ENCODE data around the gene ZNF888. TPM values are rescaled to one million over a fixed set of nuclear protein-coding genes. Genes with fewer than 3 reads are reported as not detected.
A peak's percentile ranks its signal among the peaks of the same experiment; 100 is the strongest.
"Not testable (repeated sequence)": the region's sequence is repeated elsewhere in the genome, so short reads cannot be mapped to it uniquely, and the experiment has no call there.

The ZNF888 gene
- total RNA-seq, 1 experiment from 2014 or later = 4.6 TPM

DNA sequence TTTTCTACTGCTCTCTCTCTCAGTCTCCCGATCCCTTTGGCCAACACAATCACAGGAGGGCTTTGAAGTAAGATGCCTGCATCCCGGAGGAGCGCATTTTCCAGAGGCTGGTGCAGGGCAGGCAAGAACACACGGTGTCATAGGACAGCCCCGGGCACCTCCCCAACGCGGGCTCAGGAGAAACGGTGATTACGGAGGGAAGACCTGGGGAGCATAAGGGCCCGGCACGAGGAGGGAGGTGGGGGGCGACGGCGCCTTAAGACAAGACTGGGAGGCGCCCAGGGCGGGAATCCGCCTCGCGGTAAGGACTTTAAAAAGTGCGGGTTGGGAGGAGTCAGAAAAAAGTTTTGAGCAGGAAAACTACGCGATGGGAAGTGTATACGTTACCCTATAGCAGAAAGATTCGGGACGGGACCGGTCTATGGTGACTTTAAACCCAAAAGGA lies 18.7 kb upstream of the ZNF888 start:
- intact Hi-C loops (cut with micrococcal nuclease; ENCODE audit: unreplicated experiment) = no loop called here
- Histone ChIP-seq H3K4me3 (ENCODE audit: low read depth, low read length, poor library complexity, severe bottlenecking) (peak overlapping the region; percentile 63), H3K9me3 (ENCODE audit: low read depth, low read length, poor library complexity, severe bottlenecking) (no peaks in the 10 kb centered on the region), H3K27me3 (replicated peaks; ENCODE audit: insufficient read depth, low read depth, low read length, poor library complexity) (no peaks in the 10 kb centered on the region), H3K4me1 (ENCODE audit: insufficient read depth, low read length, poor library complexity, severe bottlenecking) (no peaks in the 10 kb centered on the region), H3K27ac (ENCODE audit: low read depth, low read length, poor library complexity, severe bottlenecking) (peak overlapping the region; percentile 67), H3K36me3 (ENCODE audit: insufficient read depth, low read length, poor library complexity, severe bottlenecking) (no peaks in the 10 kb centered on the region)
- CTCF ChIA-PET = no interaction called here
- peak; percentile 48 for DNase-seq (ENCODE audit: low spot score)
- TF ChIP-seq EZH2 (IDR thresholded peaks at IDR 0.05; ENCODE audit: borderline replicate concordance, low read depth, low read length, poor library complexity, severe bottlenecking) = no peak
- TF ChIP-seq, protein P1, sequence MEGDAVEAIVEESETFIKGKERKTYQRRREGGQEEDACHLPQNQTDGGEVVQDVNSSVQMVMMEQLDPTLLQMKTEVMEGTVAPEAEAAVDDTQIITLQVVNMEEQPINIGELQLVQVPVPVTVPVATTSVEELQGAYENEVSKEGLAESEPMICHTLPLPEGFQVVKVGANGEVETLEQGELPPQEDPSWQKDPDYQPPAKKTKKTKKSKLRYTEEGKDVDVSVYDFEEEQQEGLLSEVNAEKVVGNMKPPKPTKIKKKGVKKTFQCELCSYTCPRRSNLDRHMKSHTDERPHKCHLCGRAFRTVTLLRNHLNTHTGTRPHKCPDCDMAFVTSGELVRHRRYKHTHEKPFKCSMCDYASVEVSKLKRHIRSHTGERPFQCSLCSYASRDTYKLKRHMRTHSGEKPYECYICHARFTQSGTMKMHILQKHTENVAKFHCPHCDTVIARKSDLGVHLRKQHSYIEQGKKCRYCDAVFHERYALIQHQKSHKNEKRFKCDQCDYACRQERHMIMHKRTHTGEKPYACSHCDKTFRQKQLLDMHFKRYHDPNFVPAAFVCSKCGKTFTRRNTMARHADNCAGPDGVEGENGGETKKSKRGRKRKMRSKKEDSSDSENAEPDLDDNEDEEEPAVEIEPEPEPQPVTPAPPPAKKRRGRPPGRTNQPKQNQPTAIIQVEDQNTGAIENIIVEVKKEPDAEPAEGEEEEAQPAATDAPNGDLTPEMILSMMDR (conservative IDR thresholded peaks at IDR 0.05; ENCODE audit: low read depth, low read length) = no peak
- TSS peak; percentile 81 for BruUV-seq (replicated peaks)
- POLR2A ChIA-PET (ENCODE audit: low non-redundant PET) = no interaction called here

DNA sequence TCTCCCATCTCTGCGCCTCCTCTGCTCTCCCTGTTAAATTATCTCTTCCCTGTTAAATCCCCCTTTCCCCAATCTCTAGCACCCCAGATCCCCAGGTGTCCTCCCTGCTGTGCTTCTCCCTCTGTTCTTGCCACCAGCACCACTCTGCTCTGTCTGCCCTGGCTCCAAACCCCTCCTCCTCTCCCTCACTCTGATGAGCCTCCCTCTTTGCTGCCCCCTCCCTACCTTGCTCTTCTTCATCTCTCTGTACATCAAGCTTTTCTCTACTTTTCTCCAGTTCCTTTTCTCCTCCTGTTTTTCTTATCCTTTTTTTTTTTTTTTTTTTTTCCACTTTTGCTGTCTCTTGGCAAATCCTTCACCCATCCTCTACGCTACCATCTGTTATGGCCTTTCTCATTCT lies 18.3 kb upstream of the ZNF888 start:
- BruUV-seq (replicated peaks); H3K9me3 ChIP-seq (ENCODE audit: low read depth, low read length, poor library complexity, severe bottlenecking); H3K4me1 ChIP-seq (ENCODE audit: insufficient read depth, low read length, poor library complexity, severe bottlenecking); DNase-seq (ENCODE audit: low spot score); H3K36me3 ChIP-seq (ENCODE audit: insufficient read depth, low read length, poor library complexity, severe bottlenecking); POLR2A ChIA-PET (ENCODE audit: low non-redundant PET); intact Hi-C loops (cut with micrococcal nuclease; ENCODE audit: unreplicated experiment); H3K27me3 ChIP-seq (replicated peaks; ENCODE audit: insufficient read depth, low read depth, low read length, poor library complexity); CTCF ChIA-PET: not testable (repeated sequence)
- peak overlapping the region; percentile 63 for H3K4me3 ChIP-seq (ENCODE audit: low read depth, low read length, poor library complexity, severe bottlenecking)
- peak overlapping the region; percentile 67 for H3K27ac ChIP-seq (ENCODE audit: low read depth, low read length, poor library complexity, severe bottlenecking)

DNA sequence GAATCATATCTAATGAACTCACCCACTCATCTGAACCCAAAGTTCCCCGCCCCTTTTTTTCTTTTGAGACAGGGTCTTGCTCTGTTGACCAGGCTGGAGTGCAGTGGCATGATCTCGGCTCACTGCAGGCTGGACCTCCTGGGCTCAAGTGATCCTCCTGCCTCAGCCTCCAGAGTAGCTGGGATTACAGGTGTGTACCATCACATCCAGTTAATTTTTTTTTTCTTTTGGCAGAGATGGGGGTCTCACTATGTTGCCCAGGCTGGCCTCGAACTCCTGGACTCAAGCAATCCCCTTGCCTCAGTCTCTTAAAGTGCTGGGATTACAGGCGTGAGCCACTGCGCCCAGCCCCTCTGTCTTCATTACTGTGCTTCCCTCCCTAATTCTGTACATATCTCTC lies 17.7 kb upstream of the ZNF888 start:
- H3K27me3 ChIP-seq (replicated peaks; ENCODE audit: insufficient read depth, low read depth, low read length, poor library complexity); H3K27ac ChIP-seq (ENCODE audit: low read depth, low read length, poor library complexity, severe bottlenecking); DNase-seq (ENCODE audit: low spot score); H3K9me3 ChIP-seq (ENCODE audit: low read depth, low read length, poor library complexity, severe bottlenecking); H3K4me1 ChIP-seq (ENCODE audit: insufficient read depth, low read length, poor library complexity, severe bottlenecking); H3K4me3 ChIP-seq (ENCODE audit: low read depth, low read length, poor library complexity, severe bottlenecking); BruUV-seq (replicated peaks); H3K36me3 ChIP-seq (ENCODE audit: insufficient read depth, low read length, poor library complexity, severe bottlenecking); intact Hi-C loops (cut with micrococcal nuclease; ENCODE audit: unreplicated experiment); CTCF ChIA-PET; POLR2A ChIA-PET (ENCODE audit: low non-redundant PET): not testable (repeated sequence)

DNA sequence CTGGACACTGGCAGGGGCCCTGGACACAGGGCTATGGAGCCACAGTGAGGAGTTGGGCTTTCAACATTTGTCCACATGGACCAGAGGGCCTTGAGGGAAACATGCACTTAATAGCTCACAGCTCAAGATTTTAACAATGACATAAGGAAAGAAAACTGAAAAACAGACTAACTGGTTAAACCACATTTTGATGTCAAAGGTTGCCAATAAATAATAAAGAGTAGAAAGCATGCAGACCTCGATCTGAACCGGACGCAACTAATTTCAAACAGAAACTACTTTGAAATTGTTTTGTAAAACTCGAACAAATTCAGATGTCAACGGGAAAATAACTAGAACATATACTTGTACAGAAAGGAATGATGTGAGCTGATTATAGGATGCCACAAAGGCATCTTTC lies 15.5 kb upstream of the ZNF888 start:
- CTCF ChIA-PET = no interaction called here
- intact Hi-C loops (cut with micrococcal nuclease; ENCODE audit: unreplicated experiment) = no loop called here
- H3K27ac ChIP-seq (ENCODE audit: low read depth, low read length, poor library complexity, severe bottlenecking) = no peak overlapping the region

More for the DNA sequence above, 15.5 kb upstream of the ZNF888 start:
- DNase-seq (ENCODE audit: low spot score) = no peak
- TF ChIP-seq, protein P1 (conservative IDR thresholded peaks at IDR 0.05; ENCODE audit: low read depth, low read length) = no peak
- no peak for TF ChIP-seq EZH2 (IDR thresholded peaks at IDR 0.05; ENCODE audit: borderline replicate concordance, low read depth, low read length, poor library complexity, severe bottlenecking)
- H3K9me3 ChIP-seq (ENCODE audit: low read depth, low read length, poor library complexity, severe bottlenecking) = no peaks in the 10 kb centered on the region
- no peaks in the 10 kb centered on the region for H3K27me3 ChIP-seq (replicated peaks; ENCODE audit: insufficient read depth, low read depth, low read length, poor library complexity)
- no peak overlapping the region for H3K4me3 ChIP-seq (ENCODE audit: low read depth, low read length, poor library complexity, severe bottlenecking)
- BruUV-seq (replicated peaks) = no TSS peak
- POLR2A ChIA-PET (ENCODE audit: low non-redundant PET) = no interaction called here
- no peaks in the 10 kb centered on the region for H3K36me3 ChIP-seq (ENCODE audit: insufficient read depth, low read length, poor library complexity, severe bottlenecking)
- no peaks in the 10 kb centered on the region for H3K4me1 ChIP-seq (ENCODE audit: insufficient read depth, low read length, poor library complexity, severe bottlenecking)

All from A673 (cell line).